Measurements from ENCODE around the gene REP15. TPM values are rescaled to one million over a fixed set of nuclear protein-coding genes. Genes with fewer than 3 reads are reported as not detected.

Gene REP15, protein sequence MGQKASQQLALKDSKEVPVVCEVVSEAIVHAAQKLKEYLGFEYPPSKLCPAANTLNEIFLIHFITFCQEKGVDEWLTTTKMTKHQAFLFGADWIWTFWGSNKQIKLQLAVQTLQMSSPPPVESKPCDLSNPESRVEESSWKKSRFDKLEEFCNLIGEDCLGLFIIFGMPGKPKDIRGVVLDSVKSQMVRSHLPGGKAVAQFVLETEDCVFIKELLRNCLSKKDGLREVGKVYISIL
- 0.78 and 0.83 TPM in 2 replicates for total RNA-seq (2022)
- Bru-seq, nascent RNA, result percentile 65 among the genes with signal in this experiment
- BruChase-seq, experiment 1, labeled RNA remaining after a 6-hour chase, result percentile 57 among the genes with signal in this experiment
- BruChase-seq, experiment 2, labeled RNA remaining after a 2-hour chase, result percentile 58 among the genes with signal in this experiment
- long read RNA-seq, result 0 reads

DNA sequence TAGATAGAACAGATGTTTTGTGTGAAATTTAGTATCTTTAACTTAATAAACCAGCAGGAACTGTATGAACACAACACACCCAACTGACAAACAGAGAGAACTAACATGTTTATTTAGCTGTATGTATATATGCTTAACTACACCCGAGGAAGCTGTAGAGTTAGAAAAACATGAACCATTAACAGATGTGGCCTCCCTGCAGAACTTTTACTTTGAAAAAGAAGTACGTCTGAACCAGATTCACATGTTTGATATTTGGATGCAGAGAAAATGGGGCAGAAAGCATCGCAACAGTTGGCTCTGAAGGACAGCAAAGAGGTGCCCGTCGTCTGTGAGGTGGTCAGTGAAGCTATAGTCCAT lies at the start of gene REP15:
TSS of gene REP15 (plus strand) at position 155 of the 360 bp plus-strand sequence. CDS start at position 271, 116 bp downstream.
- no peak within 1 kb of the TSS for H3K27ac Mint-ChIP-seq (ENCODE audit: unreplicated experiment)
- H3K9me3 Mint-ChIP-seq (ENCODE audit: low read depth, unreplicated experiment), result no peaks in the 10 kb centered on the region

GRCh38 chr12:27650011-27650410 lies 46.2 kb upstream of the REP15 start:
- BruUV-seq (replicated peaks), result no TSS peak

More for the DNA sequence above, at the start of gene REP15:
- Mint-ChIP-seq H3K27me3 (ENCODE audit: unreplicated experiment) (no peaks in the 10 kb centered on the region), H3K4me1 (ENCODE audit: low read depth, unreplicated experiment) (no peaks in the 10 kb centered on the region), H3K4me3 (ENCODE audit: low read depth, unreplicated experiment) (no peak within 1 kb of the TSS), H3K36me3 (ENCODE audit: insufficient read depth, unreplicated experiment) (peaks cover 3% of the 10 kb centered on the region)
- BruUV-seq (replicated peaks), result no TSS peak
- intact Hi-C loops (cut with micrococcal nuclease; ENCODE audit: unreplicated experiment), result no loop called here
- no peak for DNase-seq
- CTCF ChIA-PET, result no interaction called here
- TF ChIP-seq, protein P1, sequence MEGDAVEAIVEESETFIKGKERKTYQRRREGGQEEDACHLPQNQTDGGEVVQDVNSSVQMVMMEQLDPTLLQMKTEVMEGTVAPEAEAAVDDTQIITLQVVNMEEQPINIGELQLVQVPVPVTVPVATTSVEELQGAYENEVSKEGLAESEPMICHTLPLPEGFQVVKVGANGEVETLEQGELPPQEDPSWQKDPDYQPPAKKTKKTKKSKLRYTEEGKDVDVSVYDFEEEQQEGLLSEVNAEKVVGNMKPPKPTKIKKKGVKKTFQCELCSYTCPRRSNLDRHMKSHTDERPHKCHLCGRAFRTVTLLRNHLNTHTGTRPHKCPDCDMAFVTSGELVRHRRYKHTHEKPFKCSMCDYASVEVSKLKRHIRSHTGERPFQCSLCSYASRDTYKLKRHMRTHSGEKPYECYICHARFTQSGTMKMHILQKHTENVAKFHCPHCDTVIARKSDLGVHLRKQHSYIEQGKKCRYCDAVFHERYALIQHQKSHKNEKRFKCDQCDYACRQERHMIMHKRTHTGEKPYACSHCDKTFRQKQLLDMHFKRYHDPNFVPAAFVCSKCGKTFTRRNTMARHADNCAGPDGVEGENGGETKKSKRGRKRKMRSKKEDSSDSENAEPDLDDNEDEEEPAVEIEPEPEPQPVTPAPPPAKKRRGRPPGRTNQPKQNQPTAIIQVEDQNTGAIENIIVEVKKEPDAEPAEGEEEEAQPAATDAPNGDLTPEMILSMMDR (IDR thresholded peaks at IDR 0.05; ENCODE audit: unreplicated experiment), result no peak

GRCh38 chr12:27651201-27651600 lies 45.0 kb upstream of the REP15 start:
- no peak for DNase-seq
- Mint-ChIP-seq H3K36me3 (ENCODE audit: insufficient read depth, unreplicated experiment) (peaks cover 4% of the 10 kb centered on the region), H3K4me3 (ENCODE audit: low read depth, unreplicated experiment) (no peak overlapping the region), H3K4me1 (ENCODE audit: low read depth, unreplicated experiment) (no peaks in the 10 kb centered on the region), H3K27me3 (ENCODE audit: unreplicated experiment) (no peaks in the 10 kb centered on the region), H3K9me3 (ENCODE audit: low read depth, unreplicated experiment) (no peaks in the 10 kb centered on the region), H3K27ac (ENCODE audit: unreplicated experiment) (no peak overlapping the region)
- no TSS peak for BruUV-seq (replicated peaks)
- TF ChIP-seq, protein P1 (IDR thresholded peaks at IDR 0.05; ENCODE audit: unreplicated experiment), result no peak
- intact Hi-C loops (cut with micrococcal nuclease; ENCODE audit: unreplicated experiment), result loop anchor here (5.0 kb wide), 1 partner anchor 214 kb away; no protein-coding TSS in a partner anchor
- CTCF ChIA-PET, result no interaction called here

More at GRCh38 chr12:27650011-27650410, 46.2 kb upstream of the REP15 start:
- Mint-ChIP-seq H3K9me3 (ENCODE audit: low read depth, unreplicated experiment) (no peaks in the 10 kb centered on the region), H3K27ac (ENCODE audit: unreplicated experiment) (no peak overlapping the region), H3K36me3 (ENCODE audit: insufficient read depth, unreplicated experiment) (peaks cover 4% of the 10 kb centered on the region), H3K27me3 (ENCODE audit: unreplicated experiment) (no peaks in the 10 kb centered on the region), H3K4me3 (ENCODE audit: low read depth, unreplicated experiment) (no peak overlapping the region), H3K4me1 (ENCODE audit: low read depth, unreplicated experiment) (no peaks in the 10 kb centered on the region)
- TF ChIP-seq, protein P1 (IDR thresholded peaks at IDR 0.05; ENCODE audit: unreplicated experiment), result no peak
- intact Hi-C loops (cut with micrococcal nuclease; ENCODE audit: unreplicated experiment), result loop anchor here (5.0 kb wide), 1 partner anchor 213 kb away; no protein-coding TSS in a partner anchor
- no peak for DNase-seq
- CTCF ChIA-PET, result no interaction called here

DNA sequence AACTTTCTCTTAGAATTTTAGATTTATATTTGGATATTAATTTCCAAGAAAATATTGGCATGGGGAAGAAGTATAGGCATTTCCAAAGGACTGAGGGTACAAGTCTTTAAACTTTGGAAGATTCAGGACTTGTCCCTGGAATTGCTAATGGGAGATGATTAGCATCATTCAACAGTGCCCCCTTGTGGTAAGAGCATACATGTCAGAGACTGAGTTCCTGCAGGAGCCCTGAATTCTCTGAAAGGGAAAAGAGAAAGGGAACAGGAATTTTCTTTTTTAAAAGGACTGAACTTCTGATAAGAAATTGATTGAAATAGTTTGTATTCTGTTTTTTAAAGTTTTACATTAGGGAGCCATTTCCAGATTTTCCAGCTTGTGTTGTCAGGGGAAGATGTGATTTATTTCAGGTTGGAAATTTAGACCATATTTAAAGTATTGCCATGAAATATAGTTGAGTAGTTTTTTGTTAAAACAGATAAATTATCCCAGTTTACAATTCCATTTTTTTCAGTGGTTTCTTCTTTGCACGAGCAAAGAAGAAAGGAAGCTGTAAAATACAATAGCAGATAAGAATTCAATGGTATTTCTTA lies 44.0 kb upstream of the REP15 start:
- no peaks in the 10 kb centered on the region for H3K4me1 Mint-ChIP-seq (ENCODE audit: low read depth, unreplicated experiment)
- no peaks in the 10 kb centered on the region for H3K27me3 Mint-ChIP-seq (ENCODE audit: unreplicated experiment)
- CTCF ChIA-PET, result interaction anchor here (1.5 kb wide), 1 partner anchor 218 kb away, joined by 3 read pairs; no protein-coding TSS in a partner anchor
- no peaks in the 10 kb centered on the region for H3K9me3 Mint-ChIP-seq (ENCODE audit: low read depth, unreplicated experiment)
- no peak overlapping the region for H3K27ac Mint-ChIP-seq (ENCODE audit: unreplicated experiment)
- TF ChIP-seq, protein P1 (IDR thresholded peaks at IDR 0.05; ENCODE audit: unreplicated experiment), result peak; percentile 73
- no TSS peak for BruUV-seq (replicated peaks)
- peak; percentile 72 for DNase-seq
- no peak overlapping the region for H3K4me3 Mint-ChIP-seq (ENCODE audit: low read depth, unreplicated experiment)
- H3K36me3 Mint-ChIP-seq (ENCODE audit: insufficient read depth, unreplicated experiment), result peaks cover 4% of the 10 kb centered on the region
- intact Hi-C loops (cut with micrococcal nuclease; ENCODE audit: unreplicated experiment), result loop anchor here (2.0 to 5.0 kb wide), 2 partner anchors 215 to 227 kb away; no protein-coding TSS in a partner anchor
